Liver (tissue), 9 donors: ENCODE results near the gene C14orf119. TPM values are rescaled to one million over a fixed set of nuclear protein-coding genes. Genes with fewer than 3 reads are reported as not detected.

ENCODE experiments used
- DNase-seq: peaks from one replicate; pipeline ENCODE4 v3.0.0-alpha.2; 2017; ENCODE audit warnings: low spot score
- H3K27ac ChIP-seq, 2 donors: one replicate each; pipeline ENCODE4 v1.7.0; 2013; ENCODE audit warnings: inconsistent platforms in 2 of 2, low read length in 2 of 2, control low read depth in 1 of 2, low read depth in 1 of 2, mild to moderate bottlenecking in 1 of 2
- H3K27me3 ChIP-seq, 4 donors: one replicate each; pipeline versions ENCODE4 v1.6.1 to v1.7.0; 2013; ENCODE audit warnings: low read length in 3 of 4, inconsistent platforms in 1 of 4, mild to moderate bottlenecking in 1 of 4, moderate library complexity in 1 of 4; ENCODE audit not compliant: control insufficient read depth in 4 of 4, insufficient read depth in 4 of 4
- H3K36me3 ChIP-seq, 4 donors: one replicate each; pipeline versions ENCODE4 v1.6.1 to v1.7.0; 2013; ENCODE audit warnings: low read length in 3 of 4, mild to moderate bottlenecking in 3 of 4, low read depth in 1 of 4, moderate library complexity in 1 of 4; ENCODE audit not compliant: control insufficient read depth in 4 of 4, insufficient read depth in 3 of 4
- H3K4me1 ChIP-seq, 4 donors: one replicate each; pipeline versions ENCODE4 v1.6.1 to v1.7.0; 2013; ENCODE audit warnings: low read length in 3 of 4, mild to moderate bottlenecking in 3 of 4, moderate library complexity in 1 of 4; ENCODE audit not compliant: control insufficient read depth in 4 of 4, insufficient read depth in 4 of 4
- H3K4me3 ChIP-seq, 3 donors: one replicate each; pipeline versions ENCODE4 v1.6.1 to v1.7.0; 2013; ENCODE audit warnings: low read length in 3 of 3, control low read depth in 1 of 3, low read depth in 1 of 3, mild to moderate bottlenecking in 1 of 3
- H3K9ac ChIP-seq, 2 donors: one replicate each; pipeline ENCODE4 v1.7.0; 2013; ENCODE audit warnings: low read length in 2 of 2, mild to moderate bottlenecking in 2 of 2, moderate library complexity in 2 of 2, control low read depth in 1 of 2, low read depth in 1 of 2
- H3K9me3 ChIP-seq, 4 donors: one replicate each; pipeline versions ENCODE4 v1.6.1 to v1.7.0; 2013; ENCODE audit warnings: low read length in 3 of 4; ENCODE audit not compliant: control insufficient read depth in 4 of 4
- EGR1 ChIP-seq, 2 donors: IDR thresholded peaks; 2 replicates each; pipeline ENCODE4 v1.6.1; 2016 to 2018; ENCODE audit warnings: antibody characterized with exemption in 2 of 2, low read depth in 2 of 2
- FOXA1 ChIP-seq: IDR thresholded peaks from 2 replicates; pipeline ENCODE4 v1.6.1; 2016; ENCODE audit warnings: antibody characterized with exemption
- FOXA2 ChIP-seq: IDR thresholded peaks from 2 replicates; pipeline ENCODE4 v1.6.1; 2016; ENCODE audit warnings: antibody characterized with exemption
- GABPA ChIP-seq, 2 donors: IDR thresholded peaks in 1 of 2; conservative IDR thresholded peaks in 1 of 2; 2 replicates each; pipeline ENCODE4 v1.6.1; 2016; ENCODE audit warnings: antibody characterized with exemption in 2 of 2, mild to moderate bottlenecking in 1 of 2, moderate library complexity in 1 of 2
- HNF4A ChIP-seq, 2 donors: conservative IDR thresholded peaks; 2 replicates each; pipeline ENCODE4 v1.6.1; 2016; ENCODE audit warnings: antibody characterized with exemption in 2 of 2, mild to moderate bottlenecking in 2 of 2
- HNF4G ChIP-seq: IDR thresholded peaks from 2 replicates; pipeline ENCODE4 v1.6.1; 2016; ENCODE audit warnings: antibody characterized with exemption
- JUND ChIP-seq, 2 donors: IDR thresholded peaks; 2 replicates each; pipeline ENCODE4 v1.6.1; 2016; ENCODE audit warnings: antibody characterized with exemption in 2 of 2
- MAX ChIP-seq: IDR thresholded peaks from 2 replicates; pipeline ENCODE4 v1.6.1; 2016; ENCODE audit warnings: antibody characterized with exemption
- NR2F2 ChIP-seq: IDR thresholded peaks from 2 replicates; pipeline ENCODE4 v1.6.1; 2016; ENCODE audit warnings: antibody characterized with exemption
- RAD21 ChIP-seq, 2 donors: IDR thresholded peaks; 2 replicates each; pipeline ENCODE4 v1.6.1; 2016; ENCODE audit warnings: antibody characterized with exemption in 2 of 2, mild to moderate bottlenecking in 2 of 2
- REST ChIP-seq: IDR thresholded peaks from 2 replicates; pipeline ENCODE4 v1.6.1; 2016; ENCODE audit warnings: antibody characterized with exemption, mild to moderate bottlenecking
- RXRA ChIP-seq, 2 donors: IDR thresholded peaks; 2 replicates each; pipeline ENCODE4 v1.6.1; 2017 to 2018; ENCODE audit warnings: antibody characterized with exemption in 2 of 2, mild to moderate bottlenecking in 1 of 2
- SP1 ChIP-seq: IDR thresholded peaks from 2 replicates; pipeline ENCODE4 v1.6.1; 2018; ENCODE audit warnings: antibody characterized with exemption, mild to moderate bottlenecking
- TAF1 ChIP-seq: conservative IDR thresholded peaks from 2 replicates; pipeline ENCODE4 v1.6.1; 2016; ENCODE audit warnings: antibody characterized with exemption, mild to moderate bottlenecking
- YY1 ChIP-seq: IDR thresholded peaks from 2 replicates; pipeline ENCODE4 v1.6.1; 2016; ENCODE audit warnings: antibody characterized with exemption, mild to moderate bottlenecking
- ZBTB33 ChIP-seq: IDR thresholded peaks from 2 replicates; pipeline ENCODE4 v1.6.1; 2016; ENCODE audit warnings: antibody characterized with exemption
- WGBS: extraction: QIAGEN DNeasy Blood & Tissue Kit; methylation state at CpG from one replicate; pipeline ENCODE4 v1.1.7; 2013; 5-methylcytosine and 5-hydroxymethylcytosine counted together
- polyA plus RNA-seq, 2 donors: library from polyadenylated mRNA; stranded (reverse) in 1 of 2; unstranded in 1 of 2; fragments of 200-250 nt in 1 of 2; fragments of >200 nt in 1 of 2; fragmentation: Nextera tagmentation in 1 of 2; extraction: Ambion mirVana in 1 of 2; gene quantifications; one replicate each; pipeline versions ENCODE4 v1.2.1 to v1.2.3, GENCODE V29; 2013 to 2015
- total RNA-seq, 2 donors: library from RNA; depleted of rRNA; stranded (reverse); fragments of >200 nt; gene quantifications; one replicate each; pipeline ENCODE4 v1.2.3, GENCODE V29; 2014
- TF ChIP-seq, protein P1 (sequence below): fragments of 150-350 bp; IDR thresholded peaks from 2 replicates; pipeline ENCODE4 v1.5.1; 2017; ENCODE audit warnings: improper control_type of control experiment, low read depth, low read length; ENCODE audit not compliant: missing input control
- TF ChIP-seq, protein P2 (sequence below): IDR thresholded peaks from 2 replicates; pipeline ENCODE4 v1.6.1; 2016; ENCODE audit warnings: antibody characterized with exemption
- donor health status: healthy.
- donor health status: healthy.
- donor health status: healthy.
- donor health status: healthy.
- donor health status: healthy.

The C14orf119 gene
- total and polyA plus RNA-seq, 4 donors = 9.0 to 27.1 (median 17.7) TPM

GRCh38 chr14:23113431-23114119, 18.3 kb downstream of the C14orf119 start:
- no peak for TF ChIP-seq HNF4G
- no peak for TF ChIP-seq NR2F2
- TF ChIP-seq FOXA1 = no peak
- no peak for TF ChIP-seq EGR1 (IDR thresholded peaks at IDR 0.05; ENCODE audit: low read depth in 2 of 2)
- TF ChIP-seq HNF4A (conservative IDR thresholded peaks at IDR 0.05) = no peak
- TF ChIP-seq MAX = no peak
- TF ChIP-seq JUND (IDR thresholded peaks at IDR 0.05) = no peak
- TF ChIP-seq, protein P1, sequence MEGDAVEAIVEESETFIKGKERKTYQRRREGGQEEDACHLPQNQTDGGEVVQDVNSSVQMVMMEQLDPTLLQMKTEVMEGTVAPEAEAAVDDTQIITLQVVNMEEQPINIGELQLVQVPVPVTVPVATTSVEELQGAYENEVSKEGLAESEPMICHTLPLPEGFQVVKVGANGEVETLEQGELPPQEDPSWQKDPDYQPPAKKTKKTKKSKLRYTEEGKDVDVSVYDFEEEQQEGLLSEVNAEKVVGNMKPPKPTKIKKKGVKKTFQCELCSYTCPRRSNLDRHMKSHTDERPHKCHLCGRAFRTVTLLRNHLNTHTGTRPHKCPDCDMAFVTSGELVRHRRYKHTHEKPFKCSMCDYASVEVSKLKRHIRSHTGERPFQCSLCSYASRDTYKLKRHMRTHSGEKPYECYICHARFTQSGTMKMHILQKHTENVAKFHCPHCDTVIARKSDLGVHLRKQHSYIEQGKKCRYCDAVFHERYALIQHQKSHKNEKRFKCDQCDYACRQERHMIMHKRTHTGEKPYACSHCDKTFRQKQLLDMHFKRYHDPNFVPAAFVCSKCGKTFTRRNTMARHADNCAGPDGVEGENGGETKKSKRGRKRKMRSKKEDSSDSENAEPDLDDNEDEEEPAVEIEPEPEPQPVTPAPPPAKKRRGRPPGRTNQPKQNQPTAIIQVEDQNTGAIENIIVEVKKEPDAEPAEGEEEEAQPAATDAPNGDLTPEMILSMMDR = no peak
- no peak for TF ChIP-seq TAF1
- TF ChIP-seq YY1 = no peak
- no peak for TF ChIP-seq FOXA2
- TF ChIP-seq GABPA (IDR thresholded peaks at IDR 0.05 in 1 of 2, conservative IDR thresholded peaks at IDR 0.05 in 1 of 2) = no peak
- TF ChIP-seq RXRA (IDR thresholded peaks at IDR 0.05) = no peak
- TF ChIP-seq, protein P2, sequence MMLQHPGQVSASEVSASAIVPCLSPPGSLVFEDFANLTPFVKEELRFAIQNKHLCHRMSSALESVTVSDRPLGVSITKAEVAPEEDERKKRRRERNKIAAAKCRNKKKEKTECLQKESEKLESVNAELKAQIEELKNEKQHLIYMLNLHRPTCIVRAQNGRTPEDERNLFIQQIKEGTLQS = no peak
- no peak for TF ChIP-seq REST
- no peak for TF ChIP-seq ZBTB33
- TF ChIP-seq SP1 = no peak
- no peak for TF ChIP-seq RAD21 (IDR thresholded peaks at IDR 0.05)
- no peaks in the 10 kb centered on the region for H3K9me3 ChIP-seq
- no peak for DNase-seq
- H3K4me3 ChIP-seq = no peak overlapping the region
- 51% methylated on average over 10 of the region's 10 CpGs for WGBS
- H3K27me3 ChIP-seq = no peaks in the 10 kb centered on the region
- H3K27ac ChIP-seq = no peak overlapping the region
- H3K4me1 ChIP-seq = no peaks in the 10 kb centered on the region
- H3K9ac ChIP-seq = no peak overlapping the region
- H3K36me3 ChIP-seq = no peaks in the 10 kb centered on the region
